GM12874 (cell line): Measurements from ENCODE around the gene CHST8.

Source experiments
- TF ChIP-seq, protein P1 (sequence below): IDR thresholded peaks from 2 replicates; pipeline ENCODE4 v1.5.1; 2011; ENCODE audit warnings: low read depth, mild to moderate bottlenecking, control low read depth, low read length, moderate library complexity; ENCODE audit not compliant: insufficient read depth

Gene CHST8

DNA sequence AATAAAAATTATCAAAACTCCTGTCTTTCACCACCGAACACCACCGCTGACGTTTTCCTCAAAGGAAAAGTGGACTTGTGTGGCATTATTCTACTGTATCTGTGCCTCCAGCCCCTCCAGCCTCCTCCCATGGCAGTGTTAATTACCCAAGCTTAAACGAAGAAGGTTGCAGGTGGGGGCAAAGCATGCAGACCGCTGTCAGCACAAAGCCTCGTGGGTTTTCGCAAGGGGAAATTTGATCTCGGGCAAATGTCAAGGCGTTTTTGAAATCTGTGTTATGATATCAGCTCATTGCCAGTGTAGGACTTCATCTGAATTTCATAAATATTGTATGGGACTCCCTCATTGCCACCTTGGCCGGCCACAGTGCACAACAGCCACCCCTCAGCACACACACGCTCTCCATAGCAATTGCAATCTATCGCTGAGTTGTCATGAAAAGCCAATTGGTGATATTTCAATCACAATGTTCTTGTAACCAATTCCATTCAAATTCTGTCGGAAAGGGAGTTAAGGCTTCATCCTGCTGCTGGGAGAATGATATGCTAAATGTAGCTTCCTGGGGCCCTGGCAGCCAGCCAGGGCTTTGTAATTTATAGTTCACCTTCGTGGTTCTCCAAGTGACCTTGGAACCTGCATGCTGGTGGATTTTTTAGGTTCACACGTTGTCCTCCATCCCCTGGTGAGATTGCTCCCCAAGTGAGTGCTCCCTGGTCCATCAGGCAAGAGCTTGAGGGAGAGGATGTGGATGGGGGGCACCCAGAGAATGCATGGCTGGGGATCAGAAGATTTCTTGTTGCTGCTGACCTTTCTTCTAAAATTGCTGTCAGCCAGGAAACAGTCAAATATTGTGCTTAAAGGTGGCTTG is 16.6 kb downstream of the CHST8 start:
- TF ChIP-seq, protein P1, sequence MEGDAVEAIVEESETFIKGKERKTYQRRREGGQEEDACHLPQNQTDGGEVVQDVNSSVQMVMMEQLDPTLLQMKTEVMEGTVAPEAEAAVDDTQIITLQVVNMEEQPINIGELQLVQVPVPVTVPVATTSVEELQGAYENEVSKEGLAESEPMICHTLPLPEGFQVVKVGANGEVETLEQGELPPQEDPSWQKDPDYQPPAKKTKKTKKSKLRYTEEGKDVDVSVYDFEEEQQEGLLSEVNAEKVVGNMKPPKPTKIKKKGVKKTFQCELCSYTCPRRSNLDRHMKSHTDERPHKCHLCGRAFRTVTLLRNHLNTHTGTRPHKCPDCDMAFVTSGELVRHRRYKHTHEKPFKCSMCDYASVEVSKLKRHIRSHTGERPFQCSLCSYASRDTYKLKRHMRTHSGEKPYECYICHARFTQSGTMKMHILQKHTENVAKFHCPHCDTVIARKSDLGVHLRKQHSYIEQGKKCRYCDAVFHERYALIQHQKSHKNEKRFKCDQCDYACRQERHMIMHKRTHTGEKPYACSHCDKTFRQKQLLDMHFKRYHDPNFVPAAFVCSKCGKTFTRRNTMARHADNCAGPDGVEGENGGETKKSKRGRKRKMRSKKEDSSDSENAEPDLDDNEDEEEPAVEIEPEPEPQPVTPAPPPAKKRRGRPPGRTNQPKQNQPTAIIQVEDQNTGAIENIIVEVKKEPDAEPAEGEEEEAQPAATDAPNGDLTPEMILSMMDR = no peak

GRCh38 chr19:33639035-33639681 is 17.4 kb downstream of the CHST8 start:
- TF ChIP-seq, protein P1 = no peak

GRCh38 chr19:33640773-33641172 is 19.0 kb downstream of the CHST8 start:
- TF ChIP-seq, protein P1 = no peak

DNA sequence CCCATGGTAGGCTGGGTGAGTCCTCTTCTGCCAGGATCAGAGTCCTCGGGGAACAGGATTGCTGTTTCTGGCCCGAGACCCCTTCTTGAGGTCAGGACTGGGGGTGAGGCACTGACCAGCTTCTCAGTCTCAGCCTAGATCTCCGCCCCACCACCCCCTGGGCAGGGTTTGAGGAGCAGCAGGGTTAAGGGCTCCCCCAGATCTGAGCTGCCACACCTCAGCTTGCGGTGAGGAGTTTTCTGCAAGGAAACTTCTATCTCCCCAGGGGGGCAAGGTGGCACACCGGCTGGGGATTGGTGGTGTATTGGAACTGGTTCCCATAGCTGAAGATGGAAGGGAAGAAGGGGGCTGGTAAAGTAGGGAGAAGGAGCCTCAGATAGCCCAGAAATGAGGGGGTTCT is 19.5 kb downstream of the CHST8 start:
- TF ChIP-seq, protein P1 = no peak

DNA sequence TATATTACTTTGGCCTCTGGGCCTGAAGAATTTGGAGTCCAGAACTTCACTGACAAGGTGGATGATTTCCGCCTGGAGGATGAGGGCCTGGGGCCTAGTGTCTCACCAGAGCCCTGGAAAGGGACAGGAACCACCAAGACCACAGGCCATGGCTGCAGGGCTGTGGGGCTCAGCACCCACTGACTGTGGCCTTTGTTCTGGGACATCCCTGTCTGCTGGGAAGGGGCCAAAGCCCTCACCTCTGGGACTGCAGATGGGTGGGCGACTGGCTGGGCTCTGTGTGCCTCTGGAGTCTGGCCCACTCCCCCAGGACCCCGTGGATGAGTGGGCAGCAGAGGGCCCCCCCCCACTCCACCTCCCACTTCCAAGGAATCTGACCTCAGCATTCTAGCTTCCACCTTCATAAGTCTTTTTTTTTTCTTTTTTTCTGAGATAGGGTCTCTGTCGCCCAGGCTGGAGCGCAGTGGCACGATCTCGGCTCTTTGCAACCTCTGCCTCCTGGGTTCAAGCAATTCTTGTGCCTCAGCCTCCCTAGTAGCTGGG is 20.3 kb downstream of the CHST8 start:
- TF ChIP-seq, protein P1 = no peak

GRCh38 chr19:33644284-33644836 is 22.6 kb downstream of the CHST8 start:
- TF ChIP-seq, protein P1 = no peak

DNA sequence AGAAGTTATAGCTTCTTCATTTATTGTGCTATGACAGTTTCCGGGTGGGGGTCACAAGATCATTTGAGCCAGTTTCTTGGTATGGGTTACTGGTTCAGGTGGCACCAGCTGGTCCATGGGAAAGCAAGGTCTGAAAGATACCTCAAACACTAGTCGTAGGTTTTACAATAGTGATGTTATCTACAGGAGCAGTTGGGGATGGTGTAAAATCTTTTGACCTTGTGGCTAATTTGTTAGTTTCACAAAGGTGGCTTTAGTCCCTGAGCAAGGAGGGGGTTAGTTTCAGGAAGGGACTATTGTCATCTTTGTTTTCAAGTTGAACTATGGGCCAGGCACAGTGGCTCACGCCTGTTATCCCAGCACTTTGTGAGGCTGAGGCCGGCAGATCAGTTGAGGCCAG is 24.6 kb downstream of the CHST8 start:
- TF ChIP-seq, protein P1 = no peak
